Activated naive CD8-positive, alpha-beta T cell treated with anti-CD3 and anti-CD28 coated beads for 36 hours (primary cell): ENCODE data around the gene PMM2. TPM values are rescaled to one million over a fixed set of nuclear protein-coding genes. Genes with fewer than 3 reads are reported as not detected.
A peak's percentile ranks its signal among the peaks of the same experiment; 100 is the strongest.
"Not testable (repeated sequence)": the region's sequence is repeated elsewhere in the genome, so short reads cannot be mapped to it uniquely, and the experiment has no call there.

Experiments used
- DNase-seq: peaks from one replicate; pipeline ENCODE4 v3.0.0; 2021
- H3K27ac Mint-ChIP-seq: one replicate; pipeline ENCODE4 v1.8.0; 2022; ENCODE audit warnings: mild to moderate bottlenecking, moderate library complexity, mixed read lengths
- H3K27me3 Mint-ChIP-seq: one replicate; pipeline ENCODE4 v1.8.0; 2022; ENCODE audit warnings: mild to moderate bottlenecking, mixed read lengths
- H3K36me3 Mint-ChIP-seq: one replicate; pipeline ENCODE4 v1.8.0; 2021; ENCODE audit warnings: mild to moderate bottlenecking, mixed read lengths
- H3K4me1 Mint-ChIP-seq: one replicate; pipeline ENCODE4 v1.8.0; 2021; ENCODE audit warnings: mixed read lengths
- H3K4me3 Mint-ChIP-seq: one replicate; pipeline ENCODE4 v1.8.0; 2022; ENCODE audit warnings: mild to moderate bottlenecking, moderate library complexity, mixed read lengths
- H3K9me3 Mint-ChIP-seq: one replicate; pipeline ENCODE4 v1.8.0; 2022; ENCODE audit warnings: mixed read lengths
- total RNA-seq, 2 experiments: library from RNA; stranded (reverse); gene quantifications; one replicate each; pipeline ENCODE4 v1.2.3, GENCODE V29; 2021

PMM2 gene
- total RNA-seq, 2 experiments from 2014 or later = 59.0 to 59.8 TPM

DNA sequence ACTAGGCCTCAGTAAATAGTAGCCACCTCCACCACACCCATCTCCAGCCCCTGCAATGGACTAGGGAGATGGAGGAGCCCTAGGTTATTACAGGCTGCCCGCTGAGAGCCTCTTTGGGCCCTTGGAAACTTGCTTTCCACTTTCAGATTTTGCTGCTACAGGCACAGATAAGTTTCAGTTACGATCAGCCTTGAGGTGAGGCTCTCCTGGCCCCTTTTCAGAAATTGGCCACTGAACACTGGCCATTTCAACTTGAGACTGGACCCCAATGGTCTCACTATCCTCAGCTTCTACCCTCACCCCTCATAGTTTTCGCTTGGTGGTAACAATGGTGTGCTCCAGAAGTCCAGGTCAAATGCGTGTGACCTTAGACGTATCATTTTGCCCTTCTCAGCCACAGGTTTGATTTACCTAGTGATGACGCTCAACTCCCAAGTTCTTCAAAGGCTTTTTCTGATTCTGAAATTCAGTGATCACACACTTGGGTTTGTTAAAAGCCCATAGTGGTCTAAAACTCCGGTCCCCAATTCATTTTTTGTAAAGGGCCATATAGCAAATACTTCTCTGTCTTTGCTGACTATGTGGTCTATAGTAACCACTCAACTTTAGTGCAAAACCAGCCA, 1.0 kb downstream of the PMM2 start:
- DNase-seq = no peak
- Mint-ChIP-seq H3K4me1 (peaks cover 39% of the 10 kb centered on the region), H3K36me3 (peaks cover 35% of the 10 kb centered on the region)

GRCh38 chr16:8801701-8802100, 4.1 kb downstream of the PMM2 start:
- H3K4me3 Mint-ChIP-seq = no peak overlapping the region
- no peaks in the 10 kb centered on the region for H3K27me3 Mint-ChIP-seq
- H3K27ac Mint-ChIP-seq = no peak overlapping the region
- DNase-seq = no peak
- no peaks in the 10 kb centered on the region for H3K9me3 Mint-ChIP-seq
- peaks cover 24% of the 10 kb centered on the region for H3K4me1 Mint-ChIP-seq
- H3K36me3 Mint-ChIP-seq = peaks cover 40% of the 10 kb centered on the region

More for the DNA sequence above, 1.0 kb downstream of the PMM2 start:
- Mint-ChIP-seq H3K27ac (peak overlapping the region; percentile 96), H3K27me3 (no peaks in the 10 kb centered on the region), H3K4me3 (peak overlapping the region; percentile 95), H3K9me3 (no peaks in the 10 kb centered on the region)

- H3K4me3 Mint-ChIP-seq, H3K27me3 Mint-ChIP-seq, DNase-seq, H3K27ac Mint-ChIP-seq, H3K9me3 Mint-ChIP-seq: not testable (repeated sequence)
- Mint-ChIP-seq H3K36me3 (peaks cover 37% of the 10 kb centered on the region), H3K4me1 (peaks cover 17% of the 10 kb centered on the region)
These were observed 6.1 kb downstream of the PMM2 start for GRCh38 chr16:8803733-8804132.

DNA sequence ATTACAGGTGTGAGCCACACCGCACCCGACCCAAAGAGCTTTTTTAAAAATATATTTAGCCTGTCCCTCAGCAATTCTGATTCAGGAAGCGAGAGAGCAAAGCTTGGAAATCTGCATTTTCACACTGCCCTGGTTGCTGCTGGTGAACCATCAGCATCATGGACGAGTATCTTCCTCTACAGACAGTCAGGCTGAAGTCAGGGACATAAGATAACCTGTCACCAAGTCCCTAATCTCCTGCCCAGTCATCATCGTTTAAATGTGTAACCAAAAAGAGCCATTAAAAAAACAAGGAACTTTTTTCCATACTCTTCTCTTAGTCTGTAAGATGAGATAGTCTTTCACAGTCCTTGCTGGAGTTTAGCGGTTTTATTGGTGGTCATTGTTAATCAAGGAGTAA, 6.7 kb downstream of the PMM2 start:
- H3K36me3 Mint-ChIP-seq = peaks cover 37% of the 10 kb centered on the region
- no peaks in the 10 kb centered on the region for H3K9me3 Mint-ChIP-seq
- no peak overlapping the region for H3K27ac Mint-ChIP-seq
- H3K27me3 Mint-ChIP-seq = no peaks in the 10 kb centered on the region
- peaks cover 13% of the 10 kb centered on the region for H3K4me1 Mint-ChIP-seq
- no peak overlapping the region for H3K4me3 Mint-ChIP-seq
- no peak for DNase-seq

GRCh38 chr16:8806272-8806983, 8.8 kb downstream of the PMM2 start:
- Mint-ChIP-seq H3K27me3 (no peaks in the 10 kb centered on the region), H3K4me1 (peaks cover 8% of the 10 kb centered on the region), H3K27ac (no peak overlapping the region), H3K36me3 (peaks cover 38% of the 10 kb centered on the region), H3K9me3 (no peaks in the 10 kb centered on the region), H3K4me3 (no peak overlapping the region)
- DNase-seq = no peak

DNA sequence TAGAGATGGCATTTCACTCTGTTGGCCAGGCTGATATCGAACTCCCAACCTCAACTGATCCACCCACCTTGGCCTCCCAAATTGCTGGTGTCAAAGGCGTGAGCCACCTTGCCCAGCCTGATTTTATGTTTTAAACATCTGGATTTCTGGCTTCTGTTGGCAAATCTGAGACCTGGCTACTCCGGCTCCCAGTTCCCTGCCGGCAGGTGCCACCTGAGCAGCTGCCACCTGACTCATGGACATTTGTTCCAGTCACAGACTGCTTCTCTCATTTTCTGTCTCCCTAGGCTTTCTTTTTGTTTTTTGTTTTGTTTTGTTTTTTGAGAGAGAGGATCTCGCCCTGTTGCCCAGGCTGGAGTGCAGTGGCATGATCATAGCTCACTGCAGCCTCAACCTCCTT, 9.6 kb downstream of the PMM2 start:
- H3K4me1 Mint-ChIP-seq = peaks cover 8% of the 10 kb centered on the region
- no peak for DNase-seq
- H3K4me3 Mint-ChIP-seq = no peak overlapping the region
- H3K36me3 Mint-ChIP-seq = peaks cover 34% of the 10 kb centered on the region
- H3K9me3 Mint-ChIP-seq = no peaks in the 10 kb centered on the region
- no peaks in the 10 kb centered on the region for H3K27me3 Mint-ChIP-seq
- H3K27ac Mint-ChIP-seq = no peak overlapping the region

- H3K27me3 Mint-ChIP-seq = no peaks in the 10 kb centered on the region
- no peaks in the 10 kb centered on the region for H3K9me3 Mint-ChIP-seq
These were observed 10.4 kb downstream of the PMM2 start for GRCh38 chr16:8808009-8808408.

GRCh38 chr16:8808613-8809353, 11.1 kb downstream of the PMM2 start:
- Mint-ChIP-seq H3K36me3 (peaks cover 33% of the 10 kb centered on the region), H3K27ac (no peak overlapping the region)

More at GRCh38 chr16:8808009-8808408, 10.4 kb downstream of the PMM2 start:
- Mint-ChIP-seq H3K36me3 (peaks cover 31% of the 10 kb centered on the region), H3K4me3 (no peak overlapping the region), H3K4me1 (peaks cover 11% of the 10 kb centered on the region), H3K27ac (no peak overlapping the region)
- no peak for DNase-seq

GRCh38 chr16:8812162-8812843, 14.7 kb downstream of the PMM2 start:
- H3K36me3 Mint-ChIP-seq = peaks cover 51% of the 10 kb centered on the region
- H3K27ac Mint-ChIP-seq = no peak overlapping the region
- H3K4me3 Mint-ChIP-seq = no peak overlapping the region

More at GRCh38 chr16:8808613-8809353, 11.1 kb downstream of the PMM2 start:
- DNase-seq = no peak
- no peak overlapping the region for H3K4me3 Mint-ChIP-seq
- no peaks in the 10 kb centered on the region for H3K9me3 Mint-ChIP-seq
- H3K4me1 Mint-ChIP-seq = peaks cover 12% of the 10 kb centered on the region
- no peaks in the 10 kb centered on the region for H3K27me3 Mint-ChIP-seq

GRCh38 chr16:8814095-8814806, 16.6 kb downstream of the PMM2 start:
- Mint-ChIP-seq H3K36me3 (peaks cover 61% of the 10 kb centered on the region), H3K27ac (peak overlapping the region; percentile 40)
- no peak for DNase-seq

More at GRCh38 chr16:8812162-8812843, 14.7 kb downstream of the PMM2 start:
- no peak for DNase-seq
- Mint-ChIP-seq H3K4me1 (peaks cover 25% of the 10 kb centered on the region), H3K9me3 (no peaks in the 10 kb centered on the region), H3K27me3 (no peaks in the 10 kb centered on the region)

DNA sequence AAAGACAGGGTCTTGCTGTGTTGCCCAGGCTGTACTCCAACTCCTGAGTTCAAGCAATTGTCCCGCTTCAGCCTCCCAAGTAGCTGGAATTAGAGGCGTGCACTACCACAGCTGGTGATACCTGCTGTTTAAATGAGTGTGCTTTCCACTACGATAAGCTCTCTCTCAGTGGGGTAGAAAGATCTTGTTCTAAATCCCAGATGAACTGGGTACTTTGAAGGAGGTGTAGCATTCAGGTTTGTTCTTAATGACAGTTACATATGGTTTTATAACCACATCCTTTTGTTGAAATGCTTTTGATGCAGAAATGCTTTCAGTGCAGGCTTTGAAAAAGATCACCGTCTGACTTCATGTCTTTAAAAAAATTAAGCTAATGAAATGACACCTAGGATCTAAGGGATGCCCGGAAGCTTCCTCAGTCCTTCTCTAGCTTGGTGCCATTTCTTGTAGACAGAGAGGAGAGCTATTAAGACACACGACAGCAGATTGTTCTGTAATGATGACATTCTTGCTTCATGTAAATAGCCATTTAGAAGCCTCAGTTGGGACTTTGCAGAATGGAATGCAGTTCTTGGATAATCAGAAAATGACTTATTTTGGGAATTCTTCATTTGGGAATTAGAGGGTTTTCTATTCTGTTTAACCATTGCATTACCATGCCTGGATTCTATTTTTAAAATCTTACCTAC, 19.5 kb downstream of the PMM2 start:
- no peaks in the 10 kb centered on the region for H3K9me3 Mint-ChIP-seq
- H3K27ac Mint-ChIP-seq = peak overlapping the region; percentile 63
- no peak overlapping the region for H3K4me3 Mint-ChIP-seq
- H3K36me3 Mint-ChIP-seq = peaks cover 66% of the 10 kb centered on the region
- peaks cover 27% of the 10 kb centered on the region for H3K4me1 Mint-ChIP-seq
- no peaks in the 10 kb centered on the region for H3K27me3 Mint-ChIP-seq
- DNase-seq = no peak

More at GRCh38 chr16:8814095-8814806, 16.6 kb downstream of the PMM2 start:
- no peaks in the 10 kb centered on the region for H3K27me3 Mint-ChIP-seq
- H3K4me3 Mint-ChIP-seq = no peak overlapping the region
- H3K4me1 Mint-ChIP-seq = peaks cover 27% of the 10 kb centered on the region
- no peaks in the 10 kb centered on the region for H3K9me3 Mint-ChIP-seq

GRCh38 chr16:8818504-8819270, 21.0 kb downstream of the PMM2 start:
- no peak for DNase-seq
- H3K27ac Mint-ChIP-seq = no peak overlapping the region
- no peak overlapping the region for H3K4me3 Mint-ChIP-seq
- peaks cover 19% of the 10 kb centered on the region for H3K4me1 Mint-ChIP-seq
- H3K27me3 Mint-ChIP-seq = no peaks in the 10 kb centered on the region
- peaks cover 65% of the 10 kb centered on the region for H3K36me3 Mint-ChIP-seq
- no peaks in the 10 kb centered on the region for H3K9me3 Mint-ChIP-seq

DNA sequence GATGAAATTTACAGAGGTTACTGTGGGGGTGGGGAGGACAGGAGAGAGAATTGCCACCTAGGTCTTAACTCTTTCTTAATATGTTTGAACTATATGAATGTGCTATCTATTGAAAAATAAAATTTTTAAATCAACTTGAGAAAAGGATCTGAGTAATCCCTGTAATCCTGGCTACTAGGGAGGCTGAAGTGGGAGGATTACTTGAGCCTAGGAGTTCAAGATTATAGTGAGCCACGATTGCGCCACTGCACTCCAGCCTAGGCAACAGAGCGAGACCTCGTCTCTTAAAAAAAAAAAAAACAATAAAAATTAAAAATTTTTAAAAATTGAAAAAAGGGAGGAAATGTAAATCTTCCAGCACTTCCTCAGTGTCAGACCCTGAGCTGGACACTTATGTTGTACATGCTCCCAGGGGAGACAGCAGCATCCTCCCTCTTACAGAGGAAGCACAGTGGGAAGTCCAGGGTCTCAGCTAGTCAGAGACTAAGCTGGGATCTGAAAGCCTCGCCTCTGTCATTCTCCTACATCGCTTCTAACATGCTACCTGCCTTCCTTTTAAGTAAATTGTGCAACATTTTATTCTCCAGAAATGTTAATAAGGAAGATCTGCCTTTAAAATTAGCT, 21.9 kb downstream of the PMM2 start:
- Mint-ChIP-seq H3K4me1 (peaks cover 15% of the 10 kb centered on the region), H3K4me3 (no peak overlapping the region), H3K27ac (no peak overlapping the region), H3K36me3 (peaks cover 57% of the 10 kb centered on the region), H3K9me3 (no peaks in the 10 kb centered on the region), H3K27me3 (no peaks in the 10 kb centered on the region)
- DNase-seq = no peak
